ENCODE measurements around the gene TMEM169. TPM values are rescaled to one million over a fixed set of nuclear protein-coding genes. Genes with fewer than 3 reads are reported as not detected.

Gene TMEM169
- total and polyA plus RNA-seq, 10 of the 15 experiments (the other 5 are each of a cell fraction or from before 2014, with no cell fraction given): 0.23 to 3.2 (median 2.3) TPM

- TF ChIP-seq, protein P1, sequence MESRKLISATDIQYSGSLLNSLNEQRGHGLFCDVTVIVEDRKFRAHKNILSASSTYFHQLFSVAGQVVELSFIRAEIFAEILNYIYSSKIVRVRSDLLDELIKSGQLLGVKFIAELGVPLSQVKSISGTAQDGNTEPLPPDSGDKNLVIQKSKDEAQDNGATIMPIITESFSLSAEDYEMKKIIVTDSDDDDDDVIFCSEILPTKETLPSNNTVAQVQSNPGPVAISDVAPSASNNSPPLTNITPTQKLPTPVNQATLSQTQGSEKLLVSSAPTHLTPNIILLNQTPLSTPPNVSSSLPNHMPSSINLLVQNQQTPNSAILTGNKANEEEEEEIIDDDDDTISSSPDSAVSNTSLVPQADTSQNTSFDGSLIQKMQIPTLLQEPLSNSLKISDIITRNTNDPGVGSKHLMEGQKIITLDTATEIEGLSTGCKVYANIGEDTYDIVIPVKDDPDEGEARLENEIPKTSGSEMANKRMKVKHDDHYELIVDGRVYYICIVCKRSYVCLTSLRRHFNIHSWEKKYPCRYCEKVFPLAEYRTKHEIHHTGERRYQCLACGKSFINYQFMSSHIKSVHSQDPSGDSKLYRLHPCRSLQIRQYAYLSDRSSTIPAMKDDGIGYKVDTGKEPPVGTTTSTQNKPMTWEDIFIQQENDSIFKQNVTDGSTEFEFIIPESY (IDR thresholded peaks at IDR 0.05): no peak
- TF ChIP-seq NKRF (conservative IDR thresholded peaks at IDR 0.05): no peak; the same call in 1 of the 2 replicates
- no peak for TF ChIP-seq ZZZ3 (IDR thresholded peaks at IDR 0.05; ENCODE audit: control insufficient read depth, insufficient read length, low read depth)
- TF ChIP-seq POLR2A (IDR thresholded peaks at IDR 0.05; ENCODE audit: low read depth, low read length): peak; percentile 94
- TF ChIP-seq ZNF622 (IDR thresholded peaks at IDR 0.05): no peak
- TF ChIP-seq ATF7 (IDR thresholded peaks at IDR 0.05; ENCODE audit: low read depth): peak; percentile 65
- 0 out of 2 replicates have a peak, but pooled peaks have one; percentile 31 for TF ChIP-seq ZNF207 (IDR thresholded peaks at IDR 0.05; ENCODE audit: borderline replicate concordance)
- peak; percentile 25; the same call in 1 of the 2 replicates for TF ChIP-seq PKNOX1 (IDR thresholded peaks at IDR 0.05)
- no peak for TF ChIP-seq ATF2 (IDR thresholded peaks at IDR 0.05; ENCODE audit: low read length)
- no peak for TF ChIP-seq ESRRA (IDR thresholded peaks at IDR 0.05; ENCODE audit: low read length)
- no peak for TF ChIP-seq RAD21 (IDR thresholded peaks at IDR 0.05; ENCODE audit: insufficient read depth, low read depth, low read length)
- TF ChIP-seq CEBPZ (IDR thresholded peaks at IDR 0.05; ENCODE audit: low read depth, low read length): no peak
- no peak for TF ChIP-seq CHD4 (IDR thresholded peaks at IDR 0.05)
- no peak for TF ChIP-seq NR2C1 (IDR thresholded peaks at IDR 0.05)
- TF ChIP-seq SMAD5 (IDR thresholded peaks at IDR 0.05; ENCODE audit: low read depth): peak; percentile 94
- TF ChIP-seq RCOR1 (conservative IDR thresholded peaks at IDR 0.05; ENCODE audit: low read depth, low read length): no peak
- TF ChIP-seq CREB1 (IDR thresholded peaks at IDR 0.05; ENCODE audit: low read depth): peak; percentile 69; the same call in 1 of the 2 replicates
- TF ChIP-seq EGR1 (IDR thresholded peaks at IDR 0.05; ENCODE audit: borderline replicate concordance in 1 of 2, low read depth in 2 of 2, low read length in 2 of 2): peak in 1 of 2 experiments; percentile 83; a peak in 2 of 3 replicates
- TF ChIP-seq HCFC1 (IDR thresholded peaks at IDR 0.05; ENCODE audit: low read length): peak; percentile 66
- TF ChIP-seq MEF2B (IDR thresholded peaks at IDR 0.05; ENCODE audit: partially characterized antibody, poor library complexity, severe bottlenecking): no peak
These were observed 27.5 kb downstream of the TMEM169 start, which contains the start of gene XRCC5 (continued) for GRCh38 chr2:216108967-216109921.
